Nephron progenitor cell (in vitro differentiated cells): ENCODE measurements around the gene KRT1.

Experiments used
- DNase-seq: peaks from one replicate; pipeline ENCODE4 v3.0.0; 2021
- H3K27ac Mint-ChIP-seq: 2 replicates; pipeline ENCODE4 v1.8.0; 2021; ENCODE audit warnings: mild to moderate bottlenecking, moderate library complexity, mixed read lengths
- H3K27me3 Mint-ChIP-seq: 2 replicates; pipeline ENCODE4 v1.8.0; 2021; ENCODE audit warnings: mild to moderate bottlenecking, low read depth, mixed read lengths; ENCODE audit not compliant: poor library complexity
- H3K36me3 Mint-ChIP-seq: 2 replicates; pipeline ENCODE4 v1.8.0; 2021; ENCODE audit warnings: low read depth, mixed read lengths
- H3K4me1 Mint-ChIP-seq: 2 replicates; pipeline ENCODE4 v1.8.0; 2021; ENCODE audit warnings: mixed read lengths
- H3K4me3 Mint-ChIP-seq: 2 replicates; pipeline ENCODE4 v1.8.0; 2021; ENCODE audit warnings: mild to moderate bottlenecking, moderate library complexity, mixed read lengths
- H3K9me3 Mint-ChIP-seq: 2 replicates; pipeline ENCODE4 v1.8.0; 2021; ENCODE audit warnings: mild to moderate bottlenecking, moderate library complexity, mixed read lengths
- TF ChIP-seq, protein P1 (sequence below): fragments of 200-600 bp; sonication (generic); IDR thresholded peaks from 2 replicates; pipeline ENCODE4 v1.5.0; 2021; ENCODE audit warnings: antibody characterized with exemption

KRT1 gene

DNA sequence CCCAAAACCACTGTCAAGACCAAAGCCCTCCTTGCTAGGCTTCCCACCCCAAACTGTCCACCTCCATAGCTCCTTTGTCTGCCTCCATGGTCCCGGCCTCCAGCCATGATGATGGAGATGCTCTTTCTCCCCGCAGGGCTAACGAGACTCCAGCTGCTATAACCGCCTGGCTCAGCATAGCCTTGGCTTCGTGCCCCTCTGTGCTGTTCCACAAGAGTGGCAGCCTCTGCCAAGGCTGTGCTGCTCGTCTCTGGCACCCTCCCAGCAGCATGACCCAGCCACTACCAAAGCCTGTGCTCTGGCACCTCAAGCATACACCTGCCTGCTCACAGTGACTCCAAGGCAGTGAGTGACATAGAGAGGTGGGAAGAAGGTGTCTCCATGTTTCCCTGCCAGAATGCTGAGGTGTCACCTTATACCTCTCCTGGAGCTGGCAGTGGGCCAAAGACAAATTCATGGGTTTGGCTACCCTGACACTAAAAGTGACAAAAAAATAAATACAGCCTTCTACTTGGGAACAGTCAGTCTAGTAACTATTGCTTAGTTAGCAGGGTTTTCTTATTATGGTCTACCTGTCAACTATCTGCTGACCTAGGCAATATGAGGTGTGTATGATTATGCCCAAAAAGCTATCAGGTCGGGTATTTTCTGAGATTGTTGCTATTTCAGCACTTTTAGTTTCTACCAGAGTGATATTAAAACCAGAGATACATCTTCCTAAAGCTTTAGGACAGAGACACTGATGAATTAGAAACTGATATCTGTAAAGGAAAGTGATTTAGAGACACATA lies 45.7 kb downstream of the KRT1 start:
- Mint-ChIP-seq H3K36me3 (no peaks in the 10 kb centered on the region), H3K4me1 (no peaks in the 10 kb centered on the region), H3K4me3 (no peak overlapping the region), H3K27me3 (peaks cover 12% of the 10 kb centered on the region), H3K27ac (no peak overlapping the region), H3K9me3 (no peaks in the 10 kb centered on the region)
- DNase-seq = no peak
- TF ChIP-seq, protein P1, sequence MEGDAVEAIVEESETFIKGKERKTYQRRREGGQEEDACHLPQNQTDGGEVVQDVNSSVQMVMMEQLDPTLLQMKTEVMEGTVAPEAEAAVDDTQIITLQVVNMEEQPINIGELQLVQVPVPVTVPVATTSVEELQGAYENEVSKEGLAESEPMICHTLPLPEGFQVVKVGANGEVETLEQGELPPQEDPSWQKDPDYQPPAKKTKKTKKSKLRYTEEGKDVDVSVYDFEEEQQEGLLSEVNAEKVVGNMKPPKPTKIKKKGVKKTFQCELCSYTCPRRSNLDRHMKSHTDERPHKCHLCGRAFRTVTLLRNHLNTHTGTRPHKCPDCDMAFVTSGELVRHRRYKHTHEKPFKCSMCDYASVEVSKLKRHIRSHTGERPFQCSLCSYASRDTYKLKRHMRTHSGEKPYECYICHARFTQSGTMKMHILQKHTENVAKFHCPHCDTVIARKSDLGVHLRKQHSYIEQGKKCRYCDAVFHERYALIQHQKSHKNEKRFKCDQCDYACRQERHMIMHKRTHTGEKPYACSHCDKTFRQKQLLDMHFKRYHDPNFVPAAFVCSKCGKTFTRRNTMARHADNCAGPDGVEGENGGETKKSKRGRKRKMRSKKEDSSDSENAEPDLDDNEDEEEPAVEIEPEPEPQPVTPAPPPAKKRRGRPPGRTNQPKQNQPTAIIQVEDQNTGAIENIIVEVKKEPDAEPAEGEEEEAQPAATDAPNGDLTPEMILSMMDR = no peak

DNA sequence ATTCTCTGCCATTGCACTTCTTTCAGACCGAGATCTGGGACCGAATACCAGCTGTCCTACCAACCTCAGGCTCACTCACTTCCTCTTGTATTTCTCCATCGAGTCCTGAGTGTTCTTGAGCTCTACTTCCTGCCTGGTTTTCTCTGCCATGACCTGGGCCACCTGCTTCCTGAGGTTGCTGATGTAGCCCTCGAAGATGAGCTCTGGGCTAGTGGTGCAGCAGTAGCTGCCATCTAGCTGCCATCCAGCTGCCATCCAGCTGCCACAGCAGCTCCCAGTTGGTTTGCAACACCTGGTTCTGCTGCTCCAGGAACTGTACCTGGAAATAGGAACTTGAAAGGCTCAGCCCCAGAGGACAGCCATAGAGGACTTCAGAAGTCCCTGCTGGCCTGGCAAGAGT lies 46.8 kb downstream of the KRT1 start:
- Mint-ChIP-seq H3K27ac (peak overlapping the region; percentile 77), H3K27me3 (peaks cover 12% of the 10 kb centered on the region), H3K9me3 (no peaks in the 10 kb centered on the region), H3K4me1 (no peaks in the 10 kb centered on the region), H3K4me3 (no peak overlapping the region), H3K36me3 (no peaks in the 10 kb centered on the region)
- DNase-seq = no peak
- TF ChIP-seq, protein P1 = no peak

DNA sequence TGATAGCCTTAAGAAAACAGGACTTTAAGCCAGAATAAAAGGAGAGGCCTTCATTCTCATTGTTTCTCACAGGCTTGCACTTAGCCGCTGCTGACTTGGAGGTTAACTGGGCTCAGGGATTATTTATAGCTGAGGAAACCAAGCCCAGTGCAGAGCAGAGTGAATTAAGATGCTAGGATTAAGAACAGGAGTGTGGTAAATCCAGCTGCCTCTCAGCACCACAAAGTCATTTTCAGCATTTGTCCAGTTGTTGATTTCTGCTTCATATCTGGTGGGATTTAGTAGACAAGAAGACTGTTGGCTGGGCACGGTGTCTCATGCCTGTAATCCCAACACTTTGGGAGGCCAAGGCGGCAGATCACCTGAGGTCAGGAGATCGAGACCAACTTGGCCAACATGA lies 47.6 kb downstream of the KRT1 start:
- no peak for DNase-seq
- Mint-ChIP-seq H3K27me3 (peaks cover 12% of the 10 kb centered on the region), H3K27ac (no peak overlapping the region), H3K36me3 (no peaks in the 10 kb centered on the region), H3K4me1 (no peaks in the 10 kb centered on the region), H3K4me3 (no peak overlapping the region), H3K9me3 (no peaks in the 10 kb centered on the region)
- TF ChIP-seq, protein P1 = no peak

- H3K27ac Mint-ChIP-seq = no peak overlapping the region
- TF ChIP-seq, protein P1 = no peak
- H3K27me3 Mint-ChIP-seq = peaks cover 12% of the 10 kb centered on the region
- no peak overlapping the region for H3K4me3 Mint-ChIP-seq
- no peak for DNase-seq
- H3K9me3 Mint-ChIP-seq = no peaks in the 10 kb centered on the region
- no peaks in the 10 kb centered on the region for H3K36me3 Mint-ChIP-seq
- H3K4me1 Mint-ChIP-seq = peaks cover 5% of the 10 kb centered on the region
These were observed 48.3 kb downstream of the KRT1 start for GRCh38 chr12:52631676-52632459.

- peaks cover 12% of the 10 kb centered on the region for H3K27me3 Mint-ChIP-seq
These were observed 48.9 kb downstream of the KRT1 start for GRCh38 chr12:52631264-52631663.

More at GRCh38 chr12:52631264-52631663, 48.9 kb downstream of the KRT1 start:
- H3K4me1 Mint-ChIP-seq = peaks cover 7% of the 10 kb centered on the region
- H3K9me3 Mint-ChIP-seq = no peaks in the 10 kb centered on the region
- no peak overlapping the region for H3K4me3 Mint-ChIP-seq
- no peak overlapping the region for H3K27ac Mint-ChIP-seq
- H3K36me3 Mint-ChIP-seq = no peaks in the 10 kb centered on the region
- DNase-seq = no peak
- TF ChIP-seq, protein P1 = no peak
